T-helper 1 cell treated with Interleukin-12 subunit alpha and Interleukin-12 subunit beta and Interleukin-4 antibody, amounts not matched to agents 30 μg/mL and 1 μg/mL, for 36 hours (primary cell): ENCODE results near the gene ADGRL2.
"Not testable (repeated sequence)": the region's sequence is repeated elsewhere in the genome, so short reads cannot be mapped to it uniquely, and the experiment has no call there.

ENCODE experiments used
- H3K27ac Mint-ChIP-seq: one replicate; pipeline ENCODE4 v1.8.0; 2021; ENCODE audit warnings: mild to moderate bottlenecking, mixed read lengths
- H3K27me3 Mint-ChIP-seq: one replicate; pipeline ENCODE4 v1.8.0; 2021; ENCODE audit warnings: low read depth, mixed read lengths
- H3K36me3 Mint-ChIP-seq: one replicate; pipeline ENCODE4 v1.8.0; 2021; ENCODE audit warnings: low read depth, mixed read lengths
- H3K4me1 Mint-ChIP-seq: one replicate; pipeline ENCODE4 v1.8.0; 2021; ENCODE audit warnings: low read depth, mixed read lengths
- H3K4me3 Mint-ChIP-seq: one replicate; pipeline ENCODE4 v1.8.0; 2021; ENCODE audit warnings: mild to moderate bottlenecking, moderate library complexity, mixed read lengths
- H3K9me3 Mint-ChIP-seq: one replicate; pipeline ENCODE4 v1.8.0; 2021; ENCODE audit warnings: mixed read lengths

ADGRL2 gene

GRCh38 chr1:81885291-81885690 lies 84.6 kb downstream of the ADGRL2 start:
- no peaks in the 10 kb centered on the region for H3K9me3 Mint-ChIP-seq
- no peaks in the 10 kb centered on the region for H3K27me3 Mint-ChIP-seq
- no peak overlapping the region for H3K27ac Mint-ChIP-seq
- H3K4me1 Mint-ChIP-seq = no peaks in the 10 kb centered on the region
- H3K36me3 Mint-ChIP-seq = no peaks in the 10 kb centered on the region
- H3K4me3 Mint-ChIP-seq = no peak overlapping the region

- not testable (repeated sequence) for H3K4me1 Mint-ChIP-seq, H3K9me3 Mint-ChIP-seq, H3K27me3 Mint-ChIP-seq, H3K4me3 Mint-ChIP-seq, H3K27ac Mint-ChIP-seq, H3K36me3 Mint-ChIP-seq
Observed at GRCh38 chr1:81886292-81886691, 85.6 kb downstream of the ADGRL2 start.

GRCh38 chr1:81887421-81888144 lies 86.8 kb downstream of the ADGRL2 start:
- H3K27me3 Mint-ChIP-seq = no peaks in the 10 kb centered on the region
- H3K27ac Mint-ChIP-seq = no peak overlapping the region
- no peaks in the 10 kb centered on the region for H3K9me3 Mint-ChIP-seq
- no peaks in the 10 kb centered on the region for H3K4me1 Mint-ChIP-seq
- H3K36me3 Mint-ChIP-seq = no peaks in the 10 kb centered on the region
- no peak overlapping the region for H3K4me3 Mint-ChIP-seq

- no peaks in the 10 kb centered on the region for H3K36me3 Mint-ChIP-seq
- no peaks in the 10 kb centered on the region for H3K4me1 Mint-ChIP-seq
- no peak overlapping the region for H3K27ac Mint-ChIP-seq
- no peaks in the 10 kb centered on the region for H3K27me3 Mint-ChIP-seq
- H3K4me3 Mint-ChIP-seq = no peak overlapping the region
- no peaks in the 10 kb centered on the region for H3K9me3 Mint-ChIP-seq
Observed at GRCh38 chr1:81889166-81889565, 88.4 kb downstream of the ADGRL2 start.

GRCh38 chr1:81894867-81895266 lies 94.1 kb downstream of the ADGRL2 start:
- H3K27me3 Mint-ChIP-seq = no peaks in the 10 kb centered on the region
- no peak overlapping the region for H3K4me3 Mint-ChIP-seq
- H3K27ac Mint-ChIP-seq = no peak overlapping the region
- no peaks in the 10 kb centered on the region for H3K9me3 Mint-ChIP-seq
- no peaks in the 10 kb centered on the region for H3K36me3 Mint-ChIP-seq
- H3K4me1 Mint-ChIP-seq = no peaks in the 10 kb centered on the region

- no peak overlapping the region for H3K27ac Mint-ChIP-seq
- H3K36me3 Mint-ChIP-seq = no peaks in the 10 kb centered on the region
- no peaks in the 10 kb centered on the region for H3K4me1 Mint-ChIP-seq
- H3K4me3 Mint-ChIP-seq = no peak overlapping the region
- H3K9me3 Mint-ChIP-seq = no peaks in the 10 kb centered on the region
- no peaks in the 10 kb centered on the region for H3K27me3 Mint-ChIP-seq
Observed at GRCh38 chr1:81899214-81899821, 98.6 kb downstream of the ADGRL2 start.

- no peaks in the 10 kb centered on the region for H3K4me1 Mint-ChIP-seq
- H3K36me3 Mint-ChIP-seq = no peaks in the 10 kb centered on the region
- H3K4me3 Mint-ChIP-seq = no peak overlapping the region
- no peaks in the 10 kb centered on the region for H3K27me3 Mint-ChIP-seq
- no peaks in the 10 kb centered on the region for H3K9me3 Mint-ChIP-seq
- H3K27ac Mint-ChIP-seq = no peak overlapping the region
Observed at GRCh38 chr1:81907575-81907974, 106.8 kb downstream of the ADGRL2 start.

GRCh38 chr1:81912383-81912782 lies 111.6 kb downstream of the ADGRL2 start:
- Mint-ChIP-seq H3K27ac (no peak overlapping the region), H3K36me3 (no peaks in the 10 kb centered on the region), H3K4me1 (no peaks in the 10 kb centered on the region), H3K4me3 (no peak overlapping the region), H3K27me3 (no peaks in the 10 kb centered on the region), H3K9me3 (no peaks in the 10 kb centered on the region)

- Mint-ChIP-seq H3K27me3 (no peaks in the 10 kb centered on the region), H3K27ac (no peak overlapping the region), H3K4me1 (no peaks in the 10 kb centered on the region), H3K4me3 (no peak overlapping the region), H3K9me3 (no peaks in the 10 kb centered on the region), H3K36me3 (no peaks in the 10 kb centered on the region)
Observed at GRCh38 chr1:81915937-81916336, 115.2 kb downstream of the ADGRL2 start.

- Mint-ChIP-seq H3K4me1 (no peaks in the 10 kb centered on the region), H3K4me3 (no peak overlapping the region), H3K27me3 (no peaks in the 10 kb centered on the region), H3K36me3 (no peaks in the 10 kb centered on the region), H3K27ac (no peak overlapping the region), H3K9me3 (no peaks in the 10 kb centered on the region)
Observed at GRCh38 chr1:81920245-81920740, 119.6 kb downstream of the ADGRL2 start.

- no peak overlapping the region for H3K4me3 Mint-ChIP-seq
- H3K27ac Mint-ChIP-seq = no peak overlapping the region
- no peaks in the 10 kb centered on the region for H3K27me3 Mint-ChIP-seq
- H3K9me3 Mint-ChIP-seq = no peaks in the 10 kb centered on the region
- no peaks in the 10 kb centered on the region for H3K36me3 Mint-ChIP-seq
- H3K4me1 Mint-ChIP-seq = no peaks in the 10 kb centered on the region
Observed at GRCh38 chr1:81920886-81921285, 120.2 kb downstream of the ADGRL2 start.

- Mint-ChIP-seq H3K27me3 (no peaks in the 10 kb centered on the region), H3K4me3 (no peak overlapping the region), H3K36me3 (no peaks in the 10 kb centered on the region), H3K9me3 (no peaks in the 10 kb centered on the region), H3K4me1 (no peaks in the 10 kb centered on the region), H3K27ac (no peak overlapping the region)
Observed at GRCh38 chr1:81921344-81921743, 120.6 kb downstream of the ADGRL2 start.

- H3K36me3 Mint-ChIP-seq = no peaks in the 10 kb centered on the region
- H3K9me3 Mint-ChIP-seq = no peaks in the 10 kb centered on the region
- H3K4me1 Mint-ChIP-seq = no peaks in the 10 kb centered on the region
Observed at GRCh38 chr1:81921851-81922462, 121.2 kb downstream of the ADGRL2 start.

GRCh38 chr1:81922955-81923354 lies 122.2 kb downstream of the ADGRL2 start:
- H3K4me3 Mint-ChIP-seq = no peak overlapping the region
- no peaks in the 10 kb centered on the region for H3K4me1 Mint-ChIP-seq
- no peaks in the 10 kb centered on the region for H3K36me3 Mint-ChIP-seq
- H3K9me3 Mint-ChIP-seq = no peaks in the 10 kb centered on the region
- H3K27me3 Mint-ChIP-seq = no peaks in the 10 kb centered on the region
- no peak overlapping the region for H3K27ac Mint-ChIP-seq

More at GRCh38 chr1:81921851-81922462, 121.2 kb downstream of the ADGRL2 start:
- Mint-ChIP-seq H3K27ac (no peak overlapping the region), H3K4me3 (no peak overlapping the region), H3K27me3 (no peaks in the 10 kb centered on the region)

GRCh38 chr1:81929106-81929505 lies 128.4 kb downstream of the ADGRL2 start:
- no peak overlapping the region for H3K27ac Mint-ChIP-seq
- no peak overlapping the region for H3K4me3 Mint-ChIP-seq
- no peaks in the 10 kb centered on the region for H3K36me3 Mint-ChIP-seq
- no peaks in the 10 kb centered on the region for H3K9me3 Mint-ChIP-seq
- no peaks in the 10 kb centered on the region for H3K27me3 Mint-ChIP-seq
- peaks cover 2% of the 10 kb centered on the region for H3K4me1 Mint-ChIP-seq
